ENCODE measurements around the gene HOMER1. TPM values are rescaled to one million over a fixed set of nuclear protein-coding genes. Genes with fewer than 3 reads are reported as not detected.

Gene HOMER1
- polyA plus RNA-seq, 1 donor from 2014 or later = 30.6 TPM

GRCh38 chr5:79491690-79492317 is 22.1 kb downstream of the HOMER1 start:
- H2AFZ ChIP-seq (ENCODE audit: low read depth, low read length) = no peak overlapping the region
- H3K4me2 ChIP-seq (ENCODE audit: low read length) = no peak overlapping the region
- H3K9me3 ChIP-seq (ENCODE audit: low read length) = no peaks in the 10 kb centered on the region
- no peak overlapping the region for H3K27ac ChIP-seq (ENCODE audit: low read length)
- TF ChIP-seq POLR2AphosphoS5 (IDR thresholded peaks at IDR 0.05) (no peak), RAD21 (conservative IDR thresholded peaks at IDR 0.05) (no peak), EP300 (conservative IDR thresholded peaks at IDR 0.05; ENCODE audit: poor library complexity, severe bottlenecking) (no peak), CTCF (IDR thresholded peaks at IDR 0.05; ENCODE audit: poor library complexity, severe bottlenecking) (no peak)
- H3K79me2 ChIP-seq (replicated peaks; ENCODE audit: insufficient read depth, low read length) = peaks cover 3% of the 10 kb centered on the region
- no peak overlapping the region for H3K4me3 ChIP-seq (ENCODE audit: low read length)
- no peaks in the 10 kb centered on the region for H3K27me3 ChIP-seq (ENCODE audit: insufficient read depth, low read depth, low read length)
- no peak overlapping the region for H3K9ac ChIP-seq (ENCODE audit: low read length)
- no peaks in the 10 kb centered on the region for H3K36me3 ChIP-seq (ENCODE audit: insufficient read depth, low read length)
- H3F3A ChIP-seq (ENCODE audit: insufficient read depth, low read length, poor library complexity, severe bottlenecking) = no peaks in the 10 kb centered on the region
- no peaks in the 10 kb centered on the region for H3K9me2 ChIP-seq (ENCODE audit: insufficient read depth, low read length)
- H4K20me1 ChIP-seq (ENCODE audit: insufficient read depth) = no peaks in the 10 kb centered on the region

- Histone ChIP-seq H4K20me1 (ENCODE audit: insufficient read depth) (no peaks in the 10 kb centered on the region), H3K9ac (ENCODE audit: low read length) (no peak overlapping the region), H3K36me3 (ENCODE audit: insufficient read depth, low read length) (no peaks in the 10 kb centered on the region), H3K27me3 (ENCODE audit: insufficient read depth, low read depth, low read length) (no peaks in the 10 kb centered on the region), H3K9me2 (ENCODE audit: insufficient read depth, low read length) (no peaks in the 10 kb centered on the region), H2AFZ (ENCODE audit: low read depth, low read length) (no peak overlapping the region), H3K27ac (ENCODE audit: low read length) (no peak overlapping the region), H3F3A (ENCODE audit: insufficient read depth, low read length, poor library complexity, severe bottlenecking) (no peaks in the 10 kb centered on the region), H3K9me3 (ENCODE audit: low read length) (no peaks in the 10 kb centered on the region), H3K4me2 (ENCODE audit: low read length) (no peak overlapping the region), H3K4me3 (ENCODE audit: low read length) (no peak overlapping the region), H3K79me2 (replicated peaks; ENCODE audit: insufficient read depth, low read length) (peaks cover 3% of the 10 kb centered on the region)
- TF ChIP-seq POLR2AphosphoS5 (IDR thresholded peaks at IDR 0.05) (no peak), MXI1 (conservative IDR thresholded peaks at IDR 0.05; ENCODE audit: poor library complexity, severe bottlenecking) (no peak), EP300 (conservative IDR thresholded peaks at IDR 0.05; ENCODE audit: poor library complexity, severe bottlenecking) (no peak), TAF1 (IDR thresholded peaks at IDR 0.05; ENCODE audit: low read depth) (no peak), RAD21 (conservative IDR thresholded peaks at IDR 0.05) (no peak), REST (IDR thresholded peaks at IDR 0.05; ENCODE audit: borderline replicate concordance) (no peak), CTCF (IDR thresholded peaks at IDR 0.05; ENCODE audit: poor library complexity, severe bottlenecking) (no peak), SMC3 (conservative IDR thresholded peaks at IDR 0.05; ENCODE audit: poor library complexity) (no peak), EZH2 (IDR thresholded peaks at IDR 0.05; ENCODE audit: borderline replicate concordance, insufficient read depth, low read length, poor library complexity, severe bottlenecking) (no peak)
These were observed 23.5 kb downstream of the HOMER1 start for GRCh38 chr5:79490323-79490936.

Data from neural cell (in vitro differentiated cells).